HG03575 (cell line): Measurements from ENCODE around the gene IPO4.

ENCODE experiments used
- ATAC-seq: cut with Tn5 transposase; IDR thresholded peaks from one replicate; pipeline ENCODE4 v1.9.1; 2021; ENCODE audit not compliant: unreplicated experiment, insufficient number of reproducible peaks, low FRiP score; ENCODE audit errors: extremely low read depth

Gene IPO4

DNA sequence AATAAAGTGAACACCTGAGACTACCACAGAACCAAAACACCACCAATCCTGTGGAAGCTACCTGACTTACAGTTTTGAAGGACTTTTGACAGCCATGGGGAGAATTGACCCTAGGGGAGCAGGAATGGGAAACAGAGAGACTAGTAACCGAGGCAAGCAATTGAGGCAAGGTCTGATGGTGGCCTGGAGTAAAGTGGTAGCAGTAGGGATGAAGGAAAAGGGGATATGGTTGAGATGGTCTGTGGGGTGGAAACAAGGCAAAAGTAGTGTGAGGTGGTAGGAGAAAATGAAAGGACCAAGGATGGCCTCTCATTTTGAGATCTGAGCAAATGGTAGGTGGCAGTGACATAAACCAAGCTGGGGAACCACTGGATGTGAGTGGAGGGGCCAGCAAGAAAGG, 31.8 kb downstream of the IPO4 start:
- ATAC-seq, result no peak

DNA sequence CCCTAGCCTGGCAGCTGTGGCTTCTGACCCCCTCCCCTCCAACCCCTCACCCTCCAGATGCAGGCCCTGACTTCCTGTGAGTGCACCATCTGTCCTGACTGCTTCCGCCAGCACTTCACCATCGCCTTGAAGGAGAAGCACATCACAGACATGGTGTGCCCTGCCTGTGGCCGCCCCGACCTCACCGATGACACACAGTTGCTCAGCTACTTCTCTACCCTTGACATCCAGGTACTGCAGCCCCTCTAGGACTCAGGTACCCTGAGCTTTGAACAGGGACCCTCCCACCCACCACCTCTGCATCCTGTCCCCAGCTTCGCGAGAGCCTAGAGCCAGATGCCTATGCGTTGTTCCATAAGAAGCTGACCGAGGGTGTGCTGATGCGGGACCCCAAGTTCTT, 33.5 kb downstream of the IPO4 start:
- ATAC-seq, result no peak

DNA sequence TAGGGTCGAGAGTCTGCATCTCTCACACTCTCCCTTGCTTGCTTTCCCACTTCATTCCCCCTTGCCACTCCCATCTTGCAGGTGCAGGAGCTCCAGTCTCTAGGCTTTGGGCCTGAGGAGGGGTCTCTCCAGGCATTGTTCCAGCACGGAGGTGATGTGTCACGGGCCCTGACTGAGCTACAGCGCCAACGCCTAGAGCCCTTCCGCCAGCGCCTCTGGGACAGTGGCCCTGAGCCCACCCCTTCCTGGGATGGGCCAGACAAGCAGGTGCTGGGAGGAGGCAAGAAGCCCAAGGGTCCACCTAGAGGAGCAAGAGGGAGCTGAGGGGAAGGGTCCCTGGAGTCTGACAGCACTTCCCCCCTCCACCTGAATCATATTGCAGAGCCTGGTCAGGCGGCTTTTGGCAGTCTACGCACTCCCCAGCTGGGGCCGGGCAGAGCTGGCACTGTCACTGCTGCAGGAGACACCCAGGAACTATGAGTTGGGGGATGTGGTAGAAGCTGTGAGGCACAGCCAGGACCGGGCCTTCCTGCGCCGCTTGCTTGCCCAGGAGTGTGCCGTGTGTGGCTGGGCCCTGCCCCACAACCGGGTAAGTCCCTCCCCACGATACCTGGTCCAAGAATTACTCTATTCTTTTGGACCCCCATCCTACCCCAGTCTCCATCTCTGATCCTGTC, 37.1 kb downstream of the IPO4 start:
- no peak for ATAC-seq

- no peak for ATAC-seq
Measured at GRCh38 chr14:24150993-24151392, 37.6 kb downstream of the IPO4 start.

DNA sequence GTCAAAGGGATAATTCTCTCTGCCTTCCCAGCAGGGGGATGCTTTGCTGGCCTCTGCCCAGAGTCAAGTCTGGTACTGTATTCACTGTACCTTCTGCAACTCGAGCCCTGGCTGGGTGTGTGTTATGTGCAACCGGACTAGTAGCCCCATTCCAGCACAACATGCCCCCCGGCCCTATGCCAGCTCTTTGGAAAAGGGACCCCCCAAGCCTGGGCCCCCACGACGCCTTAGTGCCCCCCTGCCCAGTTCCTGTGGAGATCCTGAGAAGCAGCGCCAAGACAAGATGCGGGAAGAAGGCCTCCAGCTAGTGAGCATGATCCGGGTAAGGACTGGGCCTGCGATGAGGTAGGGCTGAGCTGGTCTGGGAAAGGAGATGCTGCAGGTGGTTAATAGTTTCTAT, 38.0 kb downstream of the IPO4 start:
- no peak for ATAC-seq

GRCh38 chr14:24150061-24150460, 38.6 kb downstream of the IPO4 start:
- no peak for ATAC-seq

DNA sequence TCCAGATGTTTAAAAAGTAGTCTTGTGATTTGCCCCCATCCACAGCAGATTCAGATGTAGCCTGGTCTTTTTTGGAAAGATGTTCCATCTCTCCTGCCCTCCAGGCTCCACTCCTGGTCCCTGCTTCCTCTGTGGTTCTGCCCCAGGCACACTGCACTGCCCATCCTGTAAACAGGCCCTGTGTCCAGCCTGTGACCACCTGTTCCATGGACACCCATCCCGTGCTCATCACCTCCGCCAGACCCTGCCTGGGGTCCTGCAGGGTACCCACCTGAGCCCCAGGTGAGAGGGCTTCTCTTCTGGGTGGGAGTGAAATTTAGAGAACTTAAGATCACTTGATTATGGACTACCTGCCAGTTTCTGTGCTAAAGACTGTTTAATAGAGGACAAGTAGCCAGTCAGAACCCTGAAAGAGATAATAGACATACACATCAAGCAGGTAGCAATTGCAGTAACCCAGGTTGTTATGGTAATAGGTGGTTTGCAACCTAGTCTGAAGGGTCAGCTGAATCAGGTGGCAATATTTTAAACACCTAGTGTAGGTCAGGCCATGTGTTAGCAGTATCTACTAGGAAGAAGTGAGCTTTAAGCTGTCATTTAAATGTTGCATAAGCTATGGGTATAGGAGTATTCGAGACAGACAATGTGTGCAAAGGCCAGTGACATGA, 39.2 kb downstream of the IPO4 start:
- no peak for ATAC-seq

DNA sequence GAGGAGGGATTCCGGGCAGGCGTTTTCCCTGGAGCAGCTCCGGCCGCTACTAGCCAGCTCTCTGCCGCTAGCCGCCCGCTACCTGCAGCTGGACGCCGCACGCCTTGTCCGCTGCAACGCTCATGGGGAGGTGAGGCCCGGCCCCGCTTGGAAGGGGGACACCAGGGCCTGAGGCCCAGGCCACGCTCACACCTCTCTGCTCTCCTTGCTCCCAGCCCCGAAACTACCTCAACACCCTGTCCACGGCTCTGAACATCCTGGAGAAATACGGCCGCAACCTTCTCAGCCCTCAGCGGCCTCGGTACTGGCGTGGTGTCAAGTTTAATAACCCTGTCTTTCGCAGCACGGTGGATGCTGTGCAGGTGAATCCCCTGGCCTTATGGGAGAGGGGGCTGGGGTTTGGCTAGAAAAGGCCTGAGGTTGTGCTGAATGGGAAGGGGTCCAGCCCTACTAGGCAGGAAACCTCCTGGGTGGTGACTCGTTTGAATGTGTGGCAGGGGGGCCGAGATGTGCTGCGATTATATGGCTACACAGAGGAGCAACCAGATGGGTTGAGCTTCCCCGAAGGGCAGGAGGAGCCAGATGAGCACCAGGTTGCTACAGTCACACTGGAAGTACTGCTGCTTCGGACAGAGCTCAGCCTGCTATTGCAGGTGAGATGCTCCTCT, 40.7 kb downstream of the IPO4 start:
- no peak for ATAC-seq

DNA sequence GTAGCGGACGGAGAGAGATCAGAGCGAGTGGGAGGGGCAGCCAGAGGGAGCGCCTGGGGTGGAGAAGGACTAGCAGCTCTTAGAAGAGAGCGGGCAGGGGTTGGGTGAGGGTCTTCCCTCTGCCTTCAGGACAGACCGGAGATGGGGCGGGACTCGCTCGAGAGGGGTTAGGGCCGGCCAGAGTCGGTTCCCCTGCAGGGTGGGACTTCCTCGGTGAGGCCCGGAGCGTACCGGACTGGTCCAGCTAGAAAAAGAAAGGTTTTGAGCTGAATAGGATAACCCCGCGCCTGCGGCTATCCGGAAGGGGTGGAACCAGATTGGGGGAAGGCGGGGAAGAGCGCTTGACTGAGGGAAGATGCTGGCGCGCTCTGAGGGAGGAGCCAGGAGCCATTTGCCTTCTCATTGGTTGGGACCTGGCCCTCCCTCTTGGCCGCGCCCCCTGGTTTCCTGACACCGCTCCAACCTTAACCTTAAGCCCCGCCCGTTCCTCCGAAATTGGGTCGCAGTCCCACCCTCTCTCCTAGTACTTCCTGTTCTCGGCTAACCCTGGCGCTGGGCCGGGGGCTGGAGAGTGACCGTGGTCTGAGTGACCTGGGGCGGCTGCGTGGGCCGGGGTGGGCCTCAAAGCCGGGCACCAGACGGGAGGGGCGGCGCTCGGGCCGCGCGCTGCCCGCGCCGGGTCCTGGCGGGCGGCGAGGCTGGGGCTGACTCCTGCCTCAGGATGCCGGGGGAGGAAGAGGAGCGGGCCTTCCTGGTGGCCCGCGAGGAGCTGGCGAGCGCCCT, 41.4 kb downstream of the IPO4 start, which contains the start of gene RNF31:
Gene RNF31 (plus strand): TSS at position 521 of the 783 bp plus-strand sequence. CDS start 201 bp downstream, at position 722.
- peak; percentile 67 for ATAC-seq

DNA sequence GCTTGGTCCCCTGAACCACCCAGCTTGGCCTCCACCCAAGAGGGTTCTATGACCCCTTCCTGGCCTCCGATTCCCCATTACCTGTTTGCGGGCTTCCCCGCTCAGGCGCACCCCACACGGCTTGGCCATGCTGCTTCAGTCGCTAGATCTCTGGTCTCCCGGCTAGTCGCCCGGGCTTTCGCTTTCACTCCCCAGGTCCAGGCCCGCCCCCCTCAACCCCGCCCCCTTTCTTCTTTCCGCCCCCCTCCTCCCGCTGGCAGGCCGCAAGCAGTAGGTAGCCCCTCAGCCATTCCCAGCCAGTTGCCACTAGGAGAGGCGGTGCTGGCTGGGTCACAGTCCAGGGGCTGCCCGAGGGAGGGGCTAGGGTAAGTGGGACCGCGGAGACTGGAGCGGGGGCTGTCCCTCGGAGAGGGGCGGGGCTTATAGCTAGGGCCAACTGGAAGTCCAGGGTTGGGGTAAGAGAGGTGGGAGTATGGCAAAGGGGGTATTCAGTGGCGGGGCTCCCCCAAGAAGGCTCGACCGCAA, 42.1 kb downstream of the IPO4 start, which contains the start of gene PSME2:
Gene PSME2 (minus strand): TSS at position 158 of the 525 bp plus-strand sequence. CDS start 29 bp downstream, at position 129.
- ATAC-seq, result peak; percentile 31

GRCh38 chr14:24145690-24146452, 42.7 kb downstream of the IPO4 start:
- ATAC-seq, result no peak

DNA sequence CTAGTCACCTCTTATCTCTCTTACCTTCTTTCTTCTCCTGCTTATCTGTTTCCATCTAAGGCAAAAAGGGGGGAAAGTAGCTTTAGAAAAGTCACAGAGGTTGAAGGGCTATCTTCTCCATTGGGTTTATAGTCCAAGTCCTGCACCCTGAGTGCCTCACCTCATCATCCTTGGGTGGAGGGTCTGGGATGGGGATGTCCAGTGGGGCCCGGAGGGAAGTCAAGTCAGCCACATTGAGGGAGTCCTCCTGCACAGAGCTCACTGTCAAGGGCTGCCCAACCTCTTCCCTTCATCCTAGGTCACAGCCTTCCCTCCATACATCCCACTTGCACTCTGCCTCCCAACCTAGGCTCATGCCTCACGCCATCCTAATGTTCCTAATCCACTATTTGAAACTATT, 43.4 kb downstream of the IPO4 start:
- no peak for ATAC-seq

- ATAC-seq, result no peak
Measured at GRCh38 chr14:24144451-24144850, 44.2 kb downstream of the IPO4 start.

GRCh38 chr14:24143511-24143910, 45.1 kb downstream of the IPO4 start:
- no peak for ATAC-seq

GRCh38 chr14:24141097-24141880, 47.3 kb downstream of the IPO4 start, which contains the start of gene EMC9:
Gene EMC9, minus strand, starts transcription at chr14:24141591. Its CDS starts 287 bp downstream, at chr14:24141304.
- peak; percentile 48 for ATAC-seq

DNA sequence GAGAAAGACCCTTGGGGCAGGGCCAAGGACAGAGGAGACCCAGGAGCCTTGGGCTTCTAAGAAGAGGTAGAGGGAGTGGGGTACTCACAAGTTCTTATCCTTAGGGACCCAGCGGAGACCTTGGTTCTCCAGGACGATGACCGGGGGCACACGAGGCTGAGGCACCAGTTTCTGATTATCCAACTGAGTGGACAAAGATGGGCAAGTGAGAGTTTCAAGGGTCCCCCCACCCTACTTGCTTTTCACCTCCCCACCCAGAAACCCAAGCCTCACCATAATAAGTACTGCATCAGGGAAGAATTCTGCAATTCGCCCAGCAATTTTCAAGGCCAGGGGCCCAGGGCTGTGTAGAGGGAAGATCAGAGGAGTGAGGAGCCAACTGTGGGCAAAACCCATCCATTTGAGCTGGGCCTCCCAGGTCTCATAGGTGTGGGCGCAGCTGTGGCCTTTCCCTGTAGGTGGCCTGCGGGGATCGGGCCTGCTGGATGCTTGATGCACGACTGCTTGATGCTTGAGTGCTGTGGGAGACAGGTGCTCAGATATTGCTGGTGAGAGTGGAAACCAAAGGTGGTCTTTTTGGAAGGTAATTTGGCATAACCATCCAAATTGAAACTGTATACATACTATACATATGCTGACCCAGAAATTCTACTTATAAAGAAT, 49.2 kb downstream of the IPO4 start:
- no peak for ATAC-seq
